Measurements from ENCODE around the gene DYNC1I1. TPM values are rescaled to one million over a fixed set of nuclear protein-coding genes. Genes with fewer than 3 reads are reported as not detected.

DYNC1I1 gene
- total and polyA plus RNA-seq, 4 donors: 0.28 to 0.67 (median 0.39) TPM

DNA sequence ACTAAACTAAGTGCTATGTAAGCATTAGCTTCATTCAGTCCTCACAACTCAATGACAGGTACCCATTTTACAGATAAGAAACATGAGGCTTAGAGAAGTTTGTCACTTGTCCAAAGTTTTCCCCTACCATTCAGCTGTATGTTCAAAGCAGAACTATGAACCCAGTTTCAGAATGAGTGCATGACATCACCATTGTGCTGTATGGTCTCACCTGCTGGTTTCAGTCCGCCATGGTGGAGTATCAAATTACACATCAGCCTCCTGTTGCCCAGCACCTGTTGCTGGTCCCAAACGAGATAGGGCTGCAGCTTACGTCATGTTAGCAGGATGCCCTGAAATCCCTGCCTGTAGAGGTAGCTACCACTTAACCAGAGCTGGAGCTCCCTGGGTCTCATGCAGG lies 95.0 kb downstream of the DYNC1I1 start (continued):
- TF ChIP-seq, protein P1, sequence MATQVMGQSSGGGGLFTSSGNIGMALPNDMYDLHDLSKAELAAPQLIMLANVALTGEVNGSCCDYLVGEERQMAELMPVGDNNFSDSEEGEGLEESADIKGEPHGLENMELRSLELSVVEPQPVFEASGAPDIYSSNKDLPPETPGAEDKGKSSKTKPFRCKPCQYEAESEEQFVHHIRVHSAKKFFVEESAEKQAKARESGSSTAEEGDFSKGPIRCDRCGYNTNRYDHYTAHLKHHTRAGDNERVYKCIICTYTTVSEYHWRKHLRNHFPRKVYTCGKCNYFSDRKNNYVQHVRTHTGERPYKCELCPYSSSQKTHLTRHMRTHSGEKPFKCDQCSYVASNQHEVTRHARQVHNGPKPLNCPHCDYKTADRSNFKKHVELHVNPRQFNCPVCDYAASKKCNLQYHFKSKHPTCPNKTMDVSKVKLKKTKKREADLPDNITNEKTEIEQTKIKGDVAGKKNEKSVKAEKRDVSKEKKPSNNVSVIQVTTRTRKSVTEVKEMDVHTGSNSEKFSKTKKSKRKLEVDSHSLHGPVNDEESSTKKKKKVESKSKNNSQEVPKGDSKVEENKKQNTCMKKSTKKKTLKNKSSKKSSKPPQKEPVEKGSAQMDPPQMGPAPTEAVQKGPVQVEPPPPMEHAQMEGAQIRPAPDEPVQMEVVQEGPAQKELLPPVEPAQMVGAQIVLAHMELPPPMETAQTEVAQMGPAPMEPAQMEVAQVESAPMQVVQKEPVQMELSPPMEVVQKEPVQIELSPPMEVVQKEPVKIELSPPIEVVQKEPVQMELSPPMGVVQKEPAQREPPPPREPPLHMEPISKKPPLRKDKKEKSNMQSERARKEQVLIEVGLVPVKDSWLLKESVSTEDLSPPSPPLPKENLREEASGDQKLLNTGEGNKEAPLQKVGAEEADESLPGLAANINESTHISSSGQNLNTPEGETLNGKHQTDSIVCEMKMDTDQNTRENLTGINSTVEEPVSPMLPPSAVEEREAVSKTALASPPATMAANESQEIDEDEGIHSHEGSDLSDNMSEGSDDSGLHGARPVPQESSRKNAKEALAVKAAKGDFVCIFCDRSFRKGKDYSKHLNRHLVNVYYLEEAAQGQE (IDR thresholded peaks at IDR 0.05): no peak
- TF ChIP-seq, protein P2, sequence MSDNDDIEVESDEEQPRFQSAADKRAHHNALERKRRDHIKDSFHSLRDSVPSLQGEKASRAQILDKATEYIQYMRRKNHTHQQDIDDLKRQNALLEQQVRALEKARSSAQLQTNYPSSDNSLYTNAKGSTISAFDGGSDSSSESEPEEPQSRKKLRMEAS (IDR thresholded peaks at IDR 0.05): no peak
- TF ChIP-seq RXRA (IDR thresholded peaks at IDR 0.05) (no peak), FOXA2 (IDR thresholded peaks at IDR 0.05) (no peak)

DNA sequence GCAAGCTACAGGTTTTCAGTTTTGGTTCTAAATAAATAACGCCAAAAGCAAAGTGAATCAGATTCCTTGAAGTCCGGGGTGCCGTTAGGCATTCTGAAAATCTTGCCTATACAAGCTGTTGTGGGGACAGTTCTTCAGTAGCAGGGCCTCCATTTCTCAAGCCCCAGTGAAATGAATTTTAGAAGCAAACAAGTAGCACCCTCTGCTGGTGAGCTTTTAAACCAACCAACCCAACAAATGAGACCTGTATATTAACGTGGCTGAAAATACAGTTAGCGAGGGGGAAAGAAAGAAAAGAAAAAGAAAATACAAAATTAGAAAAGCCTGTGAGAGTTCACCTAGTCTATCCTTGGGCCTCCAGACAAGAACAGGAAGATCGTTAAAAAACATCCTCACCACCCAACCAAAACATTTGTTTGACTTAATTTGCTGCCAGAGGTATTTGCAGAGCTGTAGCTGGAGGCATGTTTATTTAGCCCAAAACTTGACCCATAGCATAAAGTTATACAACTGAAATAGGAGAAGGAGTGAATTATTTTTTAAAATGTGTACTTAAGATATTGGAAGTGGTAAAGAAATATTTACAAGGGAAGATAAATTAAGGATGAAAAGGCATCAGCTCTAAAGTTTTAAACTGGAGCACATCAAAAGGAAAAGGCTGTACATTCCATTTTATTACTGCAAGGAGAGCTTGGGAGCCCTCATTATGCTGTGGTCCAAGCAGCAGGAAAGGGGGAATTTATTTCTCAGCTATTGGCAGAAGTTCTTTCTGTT lies 98.9 kb downstream of the DYNC1I1 start:
- peaks cover 0 to 3% (median 0%) of the 10 kb centered on the region in 4 donors for H3K4me1 ChIP-seq (ENCODE audit: control insufficient read depth in 4 of 4, insufficient read depth in 4 of 4, low read length in 3 of 4)
- H3K36me3 ChIP-seq (ENCODE audit: control insufficient read depth in 4 of 4, insufficient read depth in 3 of 4, low read depth in 1 of 4, low read length in 3 of 4): no peaks in the 10 kb centered on the region
- H3K27me3 ChIP-seq (ENCODE audit: control insufficient read depth in 4 of 4, insufficient read depth in 4 of 4, low read length in 3 of 4): peaks cover 0 to 5% (median 0%) of the 10 kb centered on the region in 4 donors
- no peak for DNase-seq (ENCODE audit: low spot score)
- H3K4me3 ChIP-seq (ENCODE audit: low read depth in 1 of 3, low read length in 3 of 3): no peak overlapping the region
- no peak overlapping the region for H3K27ac ChIP-seq (ENCODE audit: low read depth in 1 of 2, low read length in 2 of 2)
- 23% methylated on average over 6 of the region's 6 CpGs for WGBS
- H3K9me3 ChIP-seq (ENCODE audit: control insufficient read depth in 4 of 4, low read length in 3 of 4): no peaks in the 10 kb centered on the region
- H3K9ac ChIP-seq (ENCODE audit: low read depth in 1 of 2, low read length in 2 of 2): no peak overlapping the region
- TF ChIP-seq, protein P3, sequence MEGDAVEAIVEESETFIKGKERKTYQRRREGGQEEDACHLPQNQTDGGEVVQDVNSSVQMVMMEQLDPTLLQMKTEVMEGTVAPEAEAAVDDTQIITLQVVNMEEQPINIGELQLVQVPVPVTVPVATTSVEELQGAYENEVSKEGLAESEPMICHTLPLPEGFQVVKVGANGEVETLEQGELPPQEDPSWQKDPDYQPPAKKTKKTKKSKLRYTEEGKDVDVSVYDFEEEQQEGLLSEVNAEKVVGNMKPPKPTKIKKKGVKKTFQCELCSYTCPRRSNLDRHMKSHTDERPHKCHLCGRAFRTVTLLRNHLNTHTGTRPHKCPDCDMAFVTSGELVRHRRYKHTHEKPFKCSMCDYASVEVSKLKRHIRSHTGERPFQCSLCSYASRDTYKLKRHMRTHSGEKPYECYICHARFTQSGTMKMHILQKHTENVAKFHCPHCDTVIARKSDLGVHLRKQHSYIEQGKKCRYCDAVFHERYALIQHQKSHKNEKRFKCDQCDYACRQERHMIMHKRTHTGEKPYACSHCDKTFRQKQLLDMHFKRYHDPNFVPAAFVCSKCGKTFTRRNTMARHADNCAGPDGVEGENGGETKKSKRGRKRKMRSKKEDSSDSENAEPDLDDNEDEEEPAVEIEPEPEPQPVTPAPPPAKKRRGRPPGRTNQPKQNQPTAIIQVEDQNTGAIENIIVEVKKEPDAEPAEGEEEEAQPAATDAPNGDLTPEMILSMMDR (IDR thresholded peaks at IDR 0.05; ENCODE audit: low read depth, low read length, missing input control): peak; percentile 65
- TF ChIP-seq HNF4G (IDR thresholded peaks at IDR 0.05) (no peak), RAD21 (IDR thresholded peaks at IDR 0.05) (peak; percentile 81 to 90)
- TF ChIP-seq, protein P4, sequence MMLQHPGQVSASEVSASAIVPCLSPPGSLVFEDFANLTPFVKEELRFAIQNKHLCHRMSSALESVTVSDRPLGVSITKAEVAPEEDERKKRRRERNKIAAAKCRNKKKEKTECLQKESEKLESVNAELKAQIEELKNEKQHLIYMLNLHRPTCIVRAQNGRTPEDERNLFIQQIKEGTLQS (IDR thresholded peaks at IDR 0.05): no peak

DNA sequence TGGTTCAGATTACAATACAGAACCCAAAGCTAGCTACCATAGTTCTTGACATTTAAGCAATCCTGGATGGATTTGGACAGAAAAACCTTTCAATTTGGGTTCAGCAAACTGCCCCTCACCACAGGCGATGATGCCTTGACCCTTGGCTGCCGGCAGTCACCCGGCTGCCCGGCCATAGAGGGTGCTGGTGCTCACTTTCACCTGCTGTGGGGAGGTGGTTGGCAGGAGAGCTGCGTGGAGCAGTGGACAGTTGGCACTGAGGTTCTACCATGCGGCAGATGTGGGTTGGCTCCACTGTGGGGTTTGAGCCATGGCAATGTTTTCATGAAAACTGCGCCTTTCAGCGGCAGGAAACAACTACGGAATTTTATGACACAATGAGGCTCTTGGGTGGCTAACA lies 99.5 kb downstream of the DYNC1I1 start:
- Histone ChIP-seq H3K27me3 (ENCODE audit: control insufficient read depth in 4 of 4, insufficient read depth in 4 of 4, low read length in 3 of 4) (peaks cover 0 to 5% (median 0%) of the 10 kb centered on the region in 4 donors), H3K4me1 (ENCODE audit: control insufficient read depth in 4 of 4, insufficient read depth in 4 of 4, low read length in 3 of 4) (peaks cover 0 to 3% (median 0%) of the 10 kb centered on the region in 4 donors), H3K9me3 (ENCODE audit: control insufficient read depth in 4 of 4, low read length in 3 of 4) (no peaks in the 10 kb centered on the region), H3K36me3 (ENCODE audit: control insufficient read depth in 4 of 4, insufficient read depth in 3 of 4, low read depth in 1 of 4, low read length in 3 of 4) (no peaks in the 10 kb centered on the region), H3K9ac (ENCODE audit: low read depth in 1 of 2, low read length in 2 of 2) (no peak overlapping the region), H3K27ac (ENCODE audit: low read depth in 1 of 2, low read length in 2 of 2) (no peak overlapping the region), H3K4me3 (ENCODE audit: low read depth in 1 of 3, low read length in 3 of 3) (no peak overlapping the region)
- WGBS: 92% methylated on average over 9 of the region's 9 CpGs
- no peak for TF ChIP-seq JUND (IDR thresholded peaks at IDR 0.05)
- TF ChIP-seq GABPA (IDR thresholded peaks at IDR 0.05 in 1 of 2, conservative IDR thresholded peaks at IDR 0.05 in 1 of 2): no peak
- TF ChIP-seq HNF4G (IDR thresholded peaks at IDR 0.05): no peak
- no peak for TF ChIP-seq TAF1 (conservative IDR thresholded peaks at IDR 0.05)
- TF ChIP-seq NR2F2 (IDR thresholded peaks at IDR 0.05): no peak
- TF ChIP-seq HNF4A (conservative IDR thresholded peaks at IDR 0.05): no peak
- TF ChIP-seq, protein P1 (IDR thresholded peaks at IDR 0.05): no peak
- TF ChIP-seq, protein P3 (IDR thresholded peaks at IDR 0.05; ENCODE audit: low read depth, low read length, missing input control): no peak
- TF ChIP-seq RXRA (IDR thresholded peaks at IDR 0.05): no peak
- DNase-seq (ENCODE audit: low spot score): no peak
